ENCODE measurements around the gene CACNA1C.

Gene CACNA1C

GRCh38 chr12:2163177-2163941, 110.6 kb downstream of the CACNA1C start:
- Histone ChIP-seq H3K27ac (no peak overlapping the region), H3K4me1 (no peaks in the 10 kb centered on the region), H3K27me3 (no peaks in the 10 kb centered on the region), H3K4me2 (no peak overlapping the region), H3K4me3 (no peak overlapping the region), H3K9me3 (replicated peaks in 1 of 11) (peaks cover 24 to 27% (median 26%) of the 10 kb centered on the region in 11 experiments), H3K36me3 (no peaks in the 10 kb centered on the region), H3K9ac (no peak overlapping the region), H4K20me1 (no peaks in the 10 kb centered on the region)
- no peak for TF ChIP-seq Cebpa-rat (IDR thresholded peaks at IDR 0.05)

- H4K20me1 ChIP-seq: no peaks in the 10 kb centered on the region
- H3K36me3 ChIP-seq: no peaks in the 10 kb centered on the region
- H3K27me3 ChIP-seq: no peaks in the 10 kb centered on the region
- H3K9ac ChIP-seq: no peak overlapping the region
- TF ChIP-seq Cebpa-rat (IDR thresholded peaks at IDR 0.05): no peak
- peaks cover 0 to 4% (median 0%) of the 10 kb centered on the region in 10 experiments; a peak in 1 of 20 replicates for H3K4me1 ChIP-seq
- no peak overlapping the region for H3K27ac ChIP-seq
- no peak overlapping the region for H3K4me2 ChIP-seq
- H3K9me3 ChIP-seq (replicated peaks in 1 of 11): peaks cover 24 to 32% (median 29%) of the 10 kb centered on the region in 11 experiments
- no peak overlapping the region for H3K4me3 ChIP-seq
Observed at GRCh38 chr12:2165021-2165420, 112.2 kb downstream of the CACNA1C start.

- Histone ChIP-seq H4K20me1 (no peaks in the 10 kb centered on the region), H3K4me3 (no peak overlapping the region), H3K36me3 (no peaks in the 10 kb centered on the region), H3K4me2 (no peak overlapping the region), H3K27me3 (no peaks in the 10 kb centered on the region), H3K27ac (no peak overlapping the region), H3K4me1 (peaks cover 0 to 4% (median 0%) of the 10 kb centered on the region in 10 experiments; a peak in 1 of 20 replicates), H3K9ac (no peak overlapping the region), H3K9me3 (replicated peaks in 1 of 11) (peaks cover 24 to 32% (median 29%) of the 10 kb centered on the region in 11 experiments)
- TF ChIP-seq Cebpa-rat (IDR thresholded peaks at IDR 0.05): no peak
Observed at GRCh38 chr12:2165927-2166326, 113.1 kb downstream of the CACNA1C start.

- Histone ChIP-seq H3K36me3 (no peaks in the 10 kb centered on the region), H3K4me3 (no peak overlapping the region), H3K4me1 (peaks cover 0 to 4% (median 0%) of the 10 kb centered on the region in 10 experiments; a peak in 1 of 20 replicates), H4K20me1 (no peaks in the 10 kb centered on the region), H3K9me3 (replicated peaks in 1 of 11) (peaks cover 24 to 32% (median 29%) of the 10 kb centered on the region in 11 experiments), H3K27me3 (no peaks in the 10 kb centered on the region), H3K4me2 (no peak overlapping the region), H3K9ac (no peak overlapping the region), H3K27ac (no peak overlapping the region)
- TF ChIP-seq Cebpa-rat (IDR thresholded peaks at IDR 0.05): no peak
Observed at GRCh38 chr12:2166696-2167095, 113.9 kb downstream of the CACNA1C start.

- Histone ChIP-seq H3K4me1 (peaks cover 0 to 4% (median 0%) of the 10 kb centered on the region in 10 experiments; a peak in 1 of 20 replicates), H3K27me3 (no peaks in the 10 kb centered on the region), H4K20me1 (no peaks in the 10 kb centered on the region), H3K27ac (no peak overlapping the region), H3K4me2 (no peak overlapping the region), H3K9me3 (replicated peaks in 1 of 11) (peaks cover 24 to 32% (median 29%) of the 10 kb centered on the region in 11 experiments), H3K4me3 (no peak overlapping the region), H3K9ac (no peak overlapping the region), H3K36me3 (no peaks in the 10 kb centered on the region)
- TF ChIP-seq Cebpa-rat (IDR thresholded peaks at IDR 0.05): no peak
Observed at GRCh38 chr12:2167231-2167630, 114.4 kb downstream of the CACNA1C start.

GRCh38 chr12:2168808-2169207, 116.0 kb downstream of the CACNA1C start:
- Histone ChIP-seq H3K27ac (no peak overlapping the region), H3K9ac (no peak overlapping the region), H3K4me1 (peaks cover 0 to 9% (median 2%) of the 10 kb centered on the region in 10 experiments; a peak in 9 of 20 replicates), H3K27me3 (no peaks in the 10 kb centered on the region), H3K4me3 (no peak overlapping the region), H4K20me1 (no peaks in the 10 kb centered on the region), H3K36me3 (no peaks in the 10 kb centered on the region), H3K4me2 (no peak overlapping the region), H3K9me3 (replicated peaks in 1 of 11) (peaks cover 24 to 32% (median 29%) of the 10 kb centered on the region in 11 experiments)
- TF ChIP-seq Cebpa-rat (IDR thresholded peaks at IDR 0.05): no peak

- H3K27me3 ChIP-seq: no peaks in the 10 kb centered on the region
- H3K9ac ChIP-seq: no peak overlapping the region
- no peaks in the 10 kb centered on the region for H3K36me3 ChIP-seq
- peaks cover 24 to 32% (median 29%) of the 10 kb centered on the region in 11 experiments for H3K9me3 ChIP-seq (replicated peaks in 1 of 11)
- H3K4me1 ChIP-seq: peaks cover 0 to 12% (median 4%) of the 10 kb centered on the region in 10 experiments; a peak in 9 of 20 replicates
- H4K20me1 ChIP-seq: no peaks in the 10 kb centered on the region
- no peak for TF ChIP-seq Cebpa-rat (IDR thresholded peaks at IDR 0.05)
- H3K27ac ChIP-seq: no peak overlapping the region
- no peak overlapping the region for H3K4me2 ChIP-seq
- H3K4me3 ChIP-seq: no peak overlapping the region
Observed at GRCh38 chr12:2169489-2169888, 116.7 kb downstream of the CACNA1C start.

GRCh38 chr12:2169940-2170339, 117.2 kb downstream of the CACNA1C start:
- Histone ChIP-seq H3K4me2 (no peak overlapping the region), H3K27ac (no peak overlapping the region), H4K20me1 (no peaks in the 10 kb centered on the region), H3K9me3 (replicated peaks in 1 of 11) (peaks cover 24 to 32% (median 29%) of the 10 kb centered on the region in 11 experiments), H3K9ac (no peak overlapping the region), H3K4me3 (no peak overlapping the region), H3K4me1 (peaks cover 0 to 12% (median 4%) of the 10 kb centered on the region in 10 experiments; a peak in 9 of 20 replicates), H3K27me3 (no peaks in the 10 kb centered on the region), H3K36me3 (no peaks in the 10 kb centered on the region)
- no peak for TF ChIP-seq Cebpa-rat (IDR thresholded peaks at IDR 0.05)

GRCh38 chr12:2170376-2170775, 117.6 kb downstream of the CACNA1C start:
- Histone ChIP-seq H4K20me1 (no peaks in the 10 kb centered on the region), H3K4me2 (no peak overlapping the region), H3K36me3 (no peaks in the 10 kb centered on the region), H3K27ac (no peak overlapping the region), H3K27me3 (no peaks in the 10 kb centered on the region), H3K4me3 (no peak overlapping the region), H3K9me3 (replicated peaks in 1 of 11) (peaks cover 24 to 32% (median 29%) of the 10 kb centered on the region in 11 experiments), H3K4me1 (peaks cover 0 to 12% (median 4%) of the 10 kb centered on the region in 10 experiments; a peak in 9 of 20 replicates), H3K9ac (no peak overlapping the region)
- TF ChIP-seq Cebpa-rat (IDR thresholded peaks at IDR 0.05): no peak
